Neural cell (in vitro differentiated cells): ENCODE results near the gene LDB3. TPM values are rescaled to one million over a fixed set of nuclear protein-coding genes. Genes with fewer than 3 reads are reported as not detected.

Experiments used
- H2AFZ ChIP-seq: fragments of 200-600, 300-800 bp; sonication (generic), shearing (Covaris generic); 2 replicates; pipeline ENCODE4 v1.6.0; 2014; ENCODE audit warnings: low read depth, mild to moderate bottlenecking, antibody characterized with exemption, low read length, moderate library complexity
- H3F3A ChIP-seq: fragments of 200-600 bp; shearing (Covaris generic); 2 replicates; pipeline ENCODE4 v1.6.1; 2016; ENCODE audit warnings: mild to moderate bottlenecking, moderate library complexity, mixed read lengths, antibody characterized with exemption, low read length; ENCODE audit not compliant: insufficient read depth, poor library complexity, severe bottlenecking
- H3K27ac ChIP-seq: fragments of 200-600, 300-800 bp; sonication (generic), shearing (Covaris generic); 2 replicates; pipeline ENCODE4 v1.5.1; 2014; ENCODE audit warnings: mild to moderate bottlenecking, low read length, moderate library complexity
- H3K27me3 ChIP-seq: fragments of 300-800, 200-600 bp; sonication (generic), shearing (Covaris generic); 2 replicates; pipeline ENCODE4 v1.6.0; 2014; ENCODE audit warnings: mild to moderate bottlenecking, low read depth, low read length, moderate library complexity; ENCODE audit not compliant: insufficient read depth
- H3K36me3 ChIP-seq: fragments of 300-800, 200-600 bp; sonication (generic), shearing (Covaris generic); 2 replicates; pipeline ENCODE4 v1.5.1; 2014; ENCODE audit warnings: mild to moderate bottlenecking, antibody characterized with exemption, low read length, moderate library complexity; ENCODE audit not compliant: insufficient read depth
- H3K4me2 ChIP-seq: fragments of 300-800, 200-600 bp; sonication (generic), shearing (Covaris generic); 2 replicates; pipeline ENCODE4 v1.6.0; 2014; ENCODE audit warnings: mild to moderate bottlenecking, low read length
- H3K4me3 ChIP-seq: fragments of 300-800, 200-600 bp; sonication (generic), shearing (Covaris generic); 2 replicates; pipeline ENCODE4 v1.5.1; 2014; ENCODE audit warnings: mild to moderate bottlenecking, low read length, moderate library complexity
- H3K79me2 ChIP-seq: fragments of 200-600 bp; shearing (Covaris generic); replicated peaks from 2 replicates; pipeline ENCODE4 v1.6.0; 2014; ENCODE audit warnings: mild to moderate bottlenecking, low read length, moderate library complexity; ENCODE audit not compliant: insufficient read depth
- H3K9ac ChIP-seq: fragments of 300-800, 200-600 bp; sonication (generic), shearing (Covaris generic); 2 replicates; pipeline ENCODE4 v1.6.1; 2016; ENCODE audit warnings: mild to moderate bottlenecking, low read length, mixed read lengths
- H3K9me2 ChIP-seq: fragments of 200-600 bp; shearing (Covaris generic); 2 replicates; pipeline ENCODE4 v1.6.1; 2016; ENCODE audit warnings: mild to moderate bottlenecking, low read length, mixed read lengths; ENCODE audit not compliant: insufficient read depth
- H3K9me3 ChIP-seq: fragments of 200-600, 300-800 bp; sonication (generic), shearing (Covaris generic); 2 replicates; pipeline ENCODE4 v1.6.1; 2016; ENCODE audit warnings: mild to moderate bottlenecking, mixed run types, low read length, moderate library complexity, mixed read lengths
- H4K20me1 ChIP-seq: fragments of 200-600 bp; shearing (Covaris generic); 2 replicates; pipeline ENCODE4 v1.6.1; 2016; ENCODE audit warnings: mild to moderate bottlenecking, mixed run types; ENCODE audit not compliant: insufficient read depth
- CTCF ChIP-seq: fragments of 450-650 bp; IDR thresholded peaks from 2 replicates; pipeline ENCODE4 v1.5.1; 2014; ENCODE audit warnings: antibody characterized with exemption, mild to moderate bottlenecking, moderate library complexity; ENCODE audit not compliant: poor library complexity, severe bottlenecking
- EP300 ChIP-seq: fragments of 450-650 bp; conservative IDR thresholded peaks from 2 replicates; pipeline ENCODE4 v1.6.1; 2014; ENCODE audit warnings: antibody characterized with exemption, mild to moderate bottlenecking, moderate library complexity; ENCODE audit not compliant: poor library complexity, severe bottlenecking
- EZH2 ChIP-seq: fragments of 200-600, 300-800 bp; shearing (Covaris generic), sonication (generic); IDR thresholded peaks from 2 replicates; pipeline ENCODE4 v1.6.1; 2014; ENCODE audit warnings: antibody characterized with exemption, low read length, borderline replicate concordance, mild to moderate bottlenecking; ENCODE audit not compliant: insufficient read depth, poor library complexity, severe bottlenecking
- MXI1 ChIP-seq: fragments of 450-650 bp; conservative IDR thresholded peaks from 2 replicates; pipeline ENCODE4 v1.6.1; 2014; ENCODE audit warnings: antibody characterized with exemption, mild to moderate bottlenecking; ENCODE audit not compliant: poor library complexity, severe bottlenecking
- POLR2AphosphoS5 ChIP-seq: IDR thresholded peaks from 2 replicates; pipeline ENCODE4 v1.6.1; 2012
- RAD21 ChIP-seq: fragments of 450-650 bp; conservative IDR thresholded peaks from 2 replicates; pipeline ENCODE4 v1.6.1; 2014; ENCODE audit warnings: antibody characterized with exemption, mild to moderate bottlenecking, moderate library complexity
- REST ChIP-seq: IDR thresholded peaks from 2 replicates; pipeline ENCODE4 v1.6.1; 2012; ENCODE audit warnings: borderline replicate concordance
- SMC3 ChIP-seq: fragments of 450-650 bp; conservative IDR thresholded peaks from 2 replicates; pipeline ENCODE4 v1.6.1; 2014; ENCODE audit warnings: antibody characterized with exemption, mild to moderate bottlenecking, moderate library complexity; ENCODE audit not compliant: poor library complexity
- TAF1 ChIP-seq: IDR thresholded peaks from 2 replicates; pipeline ENCODE4 v1.6.1; 2012; ENCODE audit warnings: low read depth
- polyA plus RNA-seq: library from polyadenylated mRNA; depleted of rRNA; stranded (reverse); fragments of >200 nt; gene quantifications from 2 replicates; pipeline ENCODE4 v1.2.3, GENCODE V29; 2014

The LDB3 gene
- polyA plus RNA-seq, 1 donor from 2014 or later: 0.12 TPM

GRCh38 chr10:86747796-86748581 lies 79.7 kb downstream of the LDB3 start:
- H3K79me2 ChIP-seq: no peaks in the 10 kb centered on the region
- H3K36me3 ChIP-seq: no peaks in the 10 kb centered on the region
- H3K4me3 ChIP-seq: no peak overlapping the region
- no peak overlapping the region for H3K27ac ChIP-seq
- H4K20me1 ChIP-seq: no peaks in the 10 kb centered on the region
- no peaks in the 10 kb centered on the region for H3K9me2 ChIP-seq
- no peaks in the 10 kb centered on the region for H3K27me3 ChIP-seq
- no peak overlapping the region for H3K4me2 ChIP-seq
- no peak for TF ChIP-seq POLR2AphosphoS5
- H3K9me3 ChIP-seq: no peaks in the 10 kb centered on the region
- H3F3A ChIP-seq: no peaks in the 10 kb centered on the region
- no peak overlapping the region for H2AFZ ChIP-seq
- H3K9ac ChIP-seq: no peak overlapping the region

- H3K27ac ChIP-seq: no peak overlapping the region
- no peak overlapping the region for H3K4me2 ChIP-seq
- H3F3A ChIP-seq: no peaks in the 10 kb centered on the region
- no peak for TF ChIP-seq TAF1
- TF ChIP-seq SMC3: no peak
- TF ChIP-seq CTCF: no peak
- no peak for TF ChIP-seq REST
- no peak for TF ChIP-seq MXI1
- TF ChIP-seq POLR2AphosphoS5: no peak
- no peak for TF ChIP-seq EZH2
- TF ChIP-seq EP300: no peak
- TF ChIP-seq RAD21: no peak
- no peak overlapping the region for H2AFZ ChIP-seq
- no peaks in the 10 kb centered on the region for H3K9me2 ChIP-seq
- no peak overlapping the region for H3K9ac ChIP-seq
- peaks cover 8% of the 10 kb centered on the region for H3K79me2 ChIP-seq
- no peak overlapping the region for H3K4me3 ChIP-seq
- no peaks in the 10 kb centered on the region for H3K27me3 ChIP-seq
- H4K20me1 ChIP-seq: no peaks in the 10 kb centered on the region
- H3K36me3 ChIP-seq: no peaks in the 10 kb centered on the region
- no peaks in the 10 kb centered on the region for H3K9me3 ChIP-seq
Observed at GRCh38 chr10:86749854-86750253, 81.5 kb downstream of the LDB3 start.
